ENCODE measurements around the gene MYO1A.

- no peak for TF ChIP-seq CTCF (conservative IDR thresholded peaks at IDR 0.05)
- no peak for TF ChIP-seq ZFX (IDR thresholded peaks at IDR 0.05)
Measured at GRCh38 chr12:57047981-57048380, 1.9 kb downstream of the MYO1A start.
